K562 (cell line): ENCODE measurements around the gene SLK. TPM values are rescaled to one million over a fixed set of nuclear protein-coding genes. Genes with fewer than 3 reads are reported as not detected.

Experiments
- ATAC-seq: fragments of 200-7000 bp; cut with Tn5 transposase; 3 replicates; pipeline ENCODE4 v1.9.1; 2020; ENCODE audit warnings: moderate library complexity
- BruUV-seq: library from RNA; stranded (reverse); fragments of 400-500 nt; replicated peaks from 2 replicates; lab custom pipeline; 2021; lab: Mats Ljungman, UMichigan
- CTCF ChIA-PET: fragments of 300-600 bp; formaldehyde crosslinking; extraction: SDS; loops from one replicate; lab custom pipeline; 2021; ENCODE audit warnings: low intra/inter-chr PET ratio; lab: Yijun Ruan, JAX
- POLR2A ChIA-PET: fragments of 300-600, 350-650 bp; sonication (Branson Sonifier 250); formaldehyde crosslinking; extraction: SDS; loops from one replicate; lab custom pipeline; 2021; ENCODE audit warnings: antibody characterized with exemption, inconsistent platforms; lab: Yijun Ruan, JAX
- DNase-seq, 4 experiments: peaks; one replicate each; pipeline versions ENCODE4 v3.0.0 to v3.0.0-alpha.2; 2011 to 2018; ENCODE audit warnings: low spot score in 3 of 4, mixed read lengths in 3 of 4; ENCODE audit errors: extremely low read depth in 1 of 4
- FAIRE-seq: peaks from 2 replicates; lab custom pipeline; 2011; peaks lifted over from hg19 to GRCh38; lab: Jason Lieb, UNC
- H2AFZ ChIP-seq: 2 replicates; pipeline ENCODE4 v1.6.0; 2011; ENCODE audit warnings: low read depth, low read length, control low read depth, inconsistent platforms
- H3K27ac ChIP-seq: fragments of 200-600 bp; 3 replicates; pipeline ENCODE4 v1.8.0; 2011; ENCODE audit warnings: low read depth, mild to moderate bottlenecking, control low read depth, inconsistent platforms, low read length, moderate library complexity, mixed read lengths; ENCODE audit errors: extremely low read depth
- H3K27me3 ChIP-seq, 2 experiments: fragments of 300-600 bp in 1 of 2; 2 replicates in 1 of 2; 3 replicates in 1 of 2; pipeline versions ENCODE4 v1.6.0 to v1.8.0; 2011; ENCODE audit warnings: inconsistent platforms in 2 of 2, low read length in 2 of 2, mild to moderate bottlenecking in 1 of 2, mixed read lengths in 1 of 2, moderate library complexity in 1 of 2; ENCODE audit not compliant: control insufficient read depth in 2 of 2, insufficient read depth in 2 of 2
- H3K36me3 ChIP-seq: fragments of 300-600 bp; 3 replicates; pipeline ENCODE4 v1.8.0; 2011; ENCODE audit warnings: mild to moderate bottlenecking, low read length, inconsistent platforms; ENCODE audit not compliant: control insufficient read depth, insufficient read depth
- H3K4me1 ChIP-seq, 2 experiments: fragments of 200-600 bp in 1 of 2; replicated peaks in 1 of 2; 2 replicates in 1 of 2; 3 replicates in 1 of 2; pipeline versions ENCODE4 v1.5.1 to v1.8.0; 2011; ENCODE audit warnings: inconsistent platforms in 2 of 2, low read length in 2 of 2, mild to moderate bottlenecking in 1 of 2, mixed read lengths in 1 of 2, moderate library complexity in 1 of 2; ENCODE audit not compliant: control insufficient read depth in 2 of 2, insufficient read depth in 2 of 2
- H3K4me2 ChIP-seq: 2 replicates; pipeline ENCODE4 v1.6.1; 2011; ENCODE audit warnings: low read length, control low read depth, inconsistent platforms, mixed read lengths; ENCODE audit not compliant: insufficient read depth
- H3K4me3 ChIP-seq: fragments of 200-600 bp; sonication (generic), shearing (Covaris generic); 2 replicates; pipeline ENCODE4 v1.5.1; 2016; ENCODE audit warnings: control low read depth, inconsistent platforms
- H3K79me2 ChIP-seq: fragments of 200-600 bp; 3 replicates; pipeline ENCODE4 v1.8.0; 2011; ENCODE audit warnings: low read length, inconsistent platforms; ENCODE audit not compliant: control insufficient read depth, insufficient read depth
- H3K9ac ChIP-seq, 2 experiments: 2 replicates each; pipeline versions ENCODE4 v1.6.0 to v1.6.1; 2011; ENCODE audit warnings: low read depth in 2 of 2, low read length in 2 of 2, control low read depth in 1 of 2, inconsistent platforms in 1 of 2, mild to moderate bottlenecking in 1 of 2, mixed read lengths in 1 of 2; ENCODE audit not compliant: insufficient read depth in 1 of 2
- H3K9me1 ChIP-seq: one replicate; pipeline ENCODE4 v1.6.0; 2011; ENCODE audit warnings: inconsistent platforms, mild to moderate bottlenecking, low read length, moderate library complexity; ENCODE audit not compliant: control insufficient read depth, insufficient read depth
- H3K9me3 ChIP-seq: replicated peaks from 2 replicates; pipeline ENCODE4 v1.5.1; 2011; ENCODE audit warnings: low read depth, low read length, inconsistent platforms; ENCODE audit not compliant: control insufficient read depth, insufficient read depth
- H4K20me1 ChIP-seq: replicated peaks from 2 replicates; pipeline ENCODE4 v1.6.1; 2011; ENCODE audit warnings: low read length, inconsistent platforms, mixed read lengths; ENCODE audit not compliant: control insufficient read depth, insufficient read depth
- CSDE1 ChIP-seq, 2 experiments: fragments of 450-650 bp; IDR thresholded peaks; 2 replicates each; pipeline ENCODE4 v1.6.1; 2016; ENCODE audit warnings: mild to moderate bottlenecking in 1 of 2
- KLF1 ChIP-seq: fragments of 450-650 bp; IDR thresholded peaks from 2 replicates; pipeline ENCODE4 v1.6.1; 2016; ENCODE audit warnings: missing genetic modification characterization, missing compliant biosample characterization
- MED1 ChIP-seq: sonication (generic); formaldehyde crosslinking; IDR thresholded peaks from 2 replicates; pipeline ENCODE4 v1.8.1; 2023; ENCODE audit warnings: missing genetic modification reagents, borderline replicate concordance
- RB1 ChIP-seq: fragments of 450-650 bp; IDR thresholded peaks from 2 replicates; pipeline ENCODE4 v1.6.1; 2017; ENCODE audit warnings: low read depth, mild to moderate bottlenecking
- SIRT6 ChIP-seq: IDR thresholded peaks from one replicate; pipeline ENCODE4 v1.6.1; 2012; ENCODE audit warnings: low read depth, mild to moderate bottlenecking, control low read depth, inconsistent platforms, low read length, moderate library complexity
- SMAD2 ChIP-seq: fragments of 150-350 bp; IDR thresholded peaks from 2 replicates; pipeline ENCODE4 v1.6.1; 2014; ENCODE audit warnings: low read depth, mild to moderate bottlenecking, low read length
- TAL1 ChIP-seq: fragments of 450-650 bp; IDR thresholded peaks from 2 replicates; pipeline ENCODE4 v1.6.1; 2016; ENCODE audit warnings: mild to moderate bottlenecking
- TCF3 ChIP-seq: sonication (generic); formaldehyde crosslinking; IDR thresholded peaks from 2 replicates; pipeline ENCODE4 v1.4.0; 2020; ENCODE audit warnings: mild to moderate bottlenecking, missing genetic modification reagents
- XRCC5 ChIP-seq: fragments of 200-400 bp; formaldehyde crosslinking; IDR thresholded peaks from 2 replicates; pipeline ENCODE4 v1.6.1; 2017; ENCODE audit warnings: low read depth, mild to moderate bottlenecking, low read length
- ZNF551 ChIP-seq: fragments of 250-450 bp; sonication (Bioruptor Pico); IDR thresholded peaks from 2 replicates; pipeline ENCODE4 v1.5.0; 2021; ENCODE audit warnings: mild to moderate bottlenecking, moderate library complexity
- WGBS: fragments of 100-300 bp; shearing (Covaris generic); methylation state at CpG from one replicate; pipeline ENCODE4 v1.1.6; 2016; ENCODE audit warnings: low coverage, mixed read lengths; ENCODE audit not compliant: insufficient coverage; ENCODE audit errors: missing lambda C conversion rate; 5-methylcytosine and 5-hydroxymethylcytosine counted together
- in situ Hi-C: fragments of 300-500 bp; cut with MboI; formaldehyde crosslinking; loops from 4 replicates; pipeline ENCODE4 v1.15.0; 2018; ENCODE audit warnings: inconsistent platforms, mixed read lengths
- intact Hi-C: fragments of 100-400 bp; cut with micrococcal nuclease; formaldehyde crosslinking; loops from 2 replicates; pipeline ENCODE4 v1.14.2; 2022
- polyA plus RNA-seq, 8 experiments: library from polyadenylated mRNA; depleted of rRNA in 4 of 8; stranded (reverse) in 5 of 8; unstranded in 3 of 8; fragments of >200 nt; fragmentation: Nextera tagmentation in 2 of 8; fragmentation: Illumina TruSeq in 1 of 8; extraction: Ambion mirVana in 2 of 8; extraction: Trizol in 1 of 8; gene quantifications; 2 replicates each; pipeline versions ENCODE4 v1.2.1 to v1.2.3, GENCODE V29; 2011 to 2014; ENCODE audit warnings: inconsistent platforms in 1 of 8, missing spikeins in 1 of 8
- total RNA-seq, 7 experiments: library from RNA; depleted of rRNA in 6 of 7; stranded (reverse); fragments of >200 nt in 6 of 7; fragmentation: Illumina TruSeq in 2 of 7; extraction: Trizol in 2 of 7; gene quantifications; 2 replicates each; pipeline versions ENCODE4 v1.2.1 to v1.2.3, GENCODE V29; 2011 to 2021; ENCODE audit warnings: low replicate concordance in 1 of 7
- TF ChIP-seq, protein P1 (sequence below): fragments of 250-450 bp; sonication (Bioruptor Pico); IDR thresholded peaks from 2 replicates; pipeline ENCODE4 v1.4.0; 2020

Gene SLK
- total and polyA plus RNA-seq, 9 of the 15 experiments (the other 6 are each of a cell fraction or from before 2014, with no cell fraction given) = 8.2 to 40.0 (median 23.4) TPM

DNA sequence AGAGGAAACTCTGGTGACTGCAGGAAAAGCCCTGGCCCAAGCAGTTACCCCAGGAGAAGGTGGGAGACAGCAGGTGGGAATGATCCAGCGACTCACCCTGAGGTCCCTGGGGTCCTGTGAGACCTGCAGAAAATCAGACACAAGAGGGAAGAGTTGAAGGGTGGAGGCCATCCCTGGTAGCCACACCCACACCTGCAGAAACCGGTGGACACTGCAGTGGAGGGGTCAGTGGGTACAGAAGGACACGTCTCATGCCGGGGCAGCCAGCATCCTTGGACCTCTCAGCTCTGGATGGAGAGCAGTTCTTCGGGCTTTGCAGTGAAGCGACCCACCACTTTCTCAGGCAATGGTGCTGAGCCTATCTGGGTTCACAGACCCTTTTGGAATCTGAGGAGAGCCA lies 79.7 kb downstream of the SLK start:
- DNase-seq (no peak), FAIRE-seq (no peak), ATAC-seq (no peak)
- H3K79me2 ChIP-seq = no peaks in the 10 kb centered on the region
- H3K9me3 ChIP-seq = no peaks in the 10 kb centered on the region
- POLR2A ChIA-PET = interaction anchor here (1.0 kb wide), 1 partner anchor 29 kb away, joined by 3 read pairs; no protein-coding TSS in a partner anchor
- H3K9me1 ChIP-seq = no peaks in the 10 kb centered on the region
- no peak overlapping the region for H3K9ac ChIP-seq
- CTCF ChIA-PET = no interaction called here
- no peak overlapping the region for H3K4me3 ChIP-seq
- no peaks in the 10 kb centered on the region; a peak in 1 of 5 replicates for H3K4me1 ChIP-seq
- no peaks in the 10 kb centered on the region for H4K20me1 ChIP-seq
- no peak overlapping the region for H3K27ac ChIP-seq
- BruUV-seq = no TSS peak
- H3K27me3 ChIP-seq = peaks cover 7 to 77% of the 10 kb centered on the region in 2 experiments; a peak in 2 of 5 replicates
- H3K4me2 ChIP-seq = no peak overlapping the region
- H2AFZ ChIP-seq = no peak overlapping the region
- no peak for TF ChIP-seq RB1
- TF ChIP-seq XRCC5 = no peak
- no peak for TF ChIP-seq TCF3 (CRISPR knock-in tag)
- TF ChIP-seq TAL1 = no peak
- TF ChIP-seq CSDE1 (IDR thresholded peaks at IDR 0.05) = no peak
- no peak for TF ChIP-seq ZNF551
- no peak for TF ChIP-seq SIRT6
- TF ChIP-seq MED1 (CRISPR knock-in tag) = no peak
- TF ChIP-seq KLF1 (tag) = no peak
- TF ChIP-seq, protein P1, sequence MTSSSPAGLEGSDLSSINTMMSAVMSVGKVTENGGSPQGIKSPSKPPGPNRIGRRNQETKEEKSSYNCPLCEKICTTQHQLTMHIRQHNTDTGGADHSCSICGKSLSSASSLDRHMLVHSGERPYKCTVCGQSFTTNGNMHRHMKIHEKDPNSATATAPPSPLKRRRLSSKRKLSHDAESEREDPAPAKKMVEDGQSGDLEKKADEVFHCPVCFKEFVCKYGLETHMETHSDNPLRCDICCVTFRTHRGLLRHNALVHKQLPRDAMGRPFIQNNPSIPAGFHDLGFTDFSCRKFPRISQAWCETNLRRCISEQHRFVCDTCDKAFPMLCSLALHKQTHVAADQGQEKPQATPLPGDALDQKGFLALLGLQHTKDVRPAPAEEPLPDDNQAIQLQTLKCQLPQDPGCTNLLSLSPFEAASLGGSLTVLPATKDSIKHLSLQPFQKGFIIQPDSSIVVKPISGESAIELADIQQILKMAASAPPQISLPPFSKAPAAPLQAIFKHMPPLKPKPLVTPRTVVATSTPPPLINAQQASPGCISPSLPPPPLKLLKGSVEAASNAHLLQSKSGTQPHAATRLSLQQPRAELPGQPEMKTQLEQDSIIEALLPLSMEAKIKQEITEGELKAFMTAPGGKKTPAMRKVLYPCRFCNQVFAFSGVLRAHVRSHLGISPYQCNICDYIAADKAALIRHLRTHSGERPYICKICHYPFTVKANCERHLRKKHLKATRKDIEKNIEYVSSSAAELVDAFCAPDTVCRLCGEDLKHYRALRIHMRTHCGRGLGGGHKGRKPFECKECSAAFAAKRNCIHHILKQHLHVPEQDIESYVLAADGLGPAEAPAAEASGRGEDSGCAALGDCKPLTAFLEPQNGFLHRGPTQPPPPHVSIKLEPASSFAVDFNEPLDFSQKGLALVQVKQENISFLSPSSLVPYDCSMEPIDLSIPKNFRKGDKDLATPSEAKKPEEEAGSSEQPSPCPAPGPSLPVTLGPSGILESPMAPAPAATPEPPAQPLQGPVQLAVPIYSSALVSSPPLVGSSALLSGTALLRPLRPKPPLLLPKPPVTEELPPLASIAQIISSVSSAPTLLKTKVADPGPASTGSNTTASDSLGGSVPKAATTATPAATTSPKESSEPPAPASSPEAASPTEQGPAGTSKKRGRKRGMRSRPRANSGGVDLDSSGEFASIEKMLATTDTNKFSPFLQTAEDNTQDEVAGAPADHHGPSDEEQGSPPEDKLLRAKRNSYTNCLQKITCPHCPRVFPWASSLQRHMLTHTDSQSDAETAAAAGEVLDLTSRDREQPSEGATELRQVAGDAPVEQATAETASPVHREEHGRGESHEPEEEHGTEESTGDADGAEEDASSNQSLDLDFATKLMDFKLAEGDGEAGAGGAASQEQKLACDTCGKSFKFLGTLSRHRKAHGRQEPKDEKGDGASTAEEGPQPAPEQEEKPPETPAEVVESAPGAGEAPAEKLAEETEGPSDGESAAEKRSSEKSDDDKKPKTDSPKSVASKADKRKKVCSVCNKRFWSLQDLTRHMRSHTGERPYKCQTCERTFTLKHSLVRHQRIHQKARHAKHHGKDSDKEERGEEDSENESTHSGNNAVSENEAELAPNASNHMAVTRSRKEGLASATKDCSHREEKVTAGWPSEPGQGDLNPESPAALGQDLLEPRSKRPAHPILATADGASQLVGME = no peak
- no peak for TF ChIP-seq SMAD2
- H3K36me3 ChIP-seq = no peaks in the 10 kb centered on the region
- WGBS = 0% methylated on average over 4 of the region's 6 CpGs
- in situ Hi-C loops (no loop called here), intact Hi-C loops (loop anchor here (5.0 to 10.0 kb wide), 2 partner anchors 162 to 306 kb away; partner anchors contain the start of gene CFAP58)
